ENCODE measurements around the gene ZSCAN12.

The ZSCAN12 gene

GRCh38 chr6:28345201-28345600 lies 54.3 kb downstream of the ZSCAN12 start:
- H3K4me1 ChIP-seq = no peaks in the 10 kb centered on the region
- no peak for TF ChIP-seq CTCF (IDR thresholded peaks at IDR 0.05)
- H3K9me3 ChIP-seq = no peaks in the 10 kb centered on the region
- no peak overlapping the region for H3K27ac ChIP-seq
- H3K36me3 ChIP-seq = no peaks in the 10 kb centered on the region
- DNase-seq = no peak
- H3K4me3 ChIP-seq = no peak overlapping the region
- intact Hi-C loops (cut with DNase I; ENCODE audit: low total_unique reads) = no loop called here
- no peaks in the 10 kb centered on the region for H3K27me3 ChIP-seq

GRCh38 chr6:28343898-28344677 lies 55.5 kb downstream of the ZSCAN12 start:
- DNase-seq = no peak
- H3K27ac ChIP-seq = no peak overlapping the region
- no peaks in the 10 kb centered on the region for H3K27me3 ChIP-seq
- H3K4me1 ChIP-seq = no peaks in the 10 kb centered on the region
- H3K4me3 ChIP-seq = no peak overlapping the region
- H3K36me3 ChIP-seq = no peaks in the 10 kb centered on the region
- intact Hi-C loops (cut with DNase I; ENCODE audit: low total_unique reads) = no loop called here
- no peaks in the 10 kb centered on the region for H3K9me3 ChIP-seq
- no peak for TF ChIP-seq CTCF (IDR thresholded peaks at IDR 0.05)

GRCh38 chr6:28340310-28341095 lies 59.0 kb downstream of the ZSCAN12 start:
- no peaks in the 10 kb centered on the region for H3K9me3 ChIP-seq

GRCh38 chr6:28337121-28337520 lies 62.4 kb downstream of the ZSCAN12 start:
- TF ChIP-seq CTCF (IDR thresholded peaks at IDR 0.05) = no peak
- no peak for DNase-seq
- Histone ChIP-seq H3K36me3 (no peaks in the 10 kb centered on the region), H3K4me1 (peaks cover 0 to 19% (median 12%) of the 10 kb centered on the region in 4 donors), H3K4me3 (peak overlapping the region; percentile 77 to 92), H3K27ac (peak overlapping the region; percentile 98), H3K27me3 (no peaks in the 10 kb centered on the region), H3K9me3 (no peaks in the 10 kb centered on the region)
- intact Hi-C loops (cut with DNase I; ENCODE audit: low total_unique reads) = no loop called here

More at GRCh38 chr6:28340310-28341095, 59.0 kb downstream of the ZSCAN12 start:
- no peak for DNase-seq
- no peak for TF ChIP-seq CTCF (IDR thresholded peaks at IDR 0.05)
- Histone ChIP-seq H3K27ac (no peak overlapping the region), H3K4me1 (peaks cover 0 to 10% (median 7%) of the 10 kb centered on the region in 4 donors), H3K36me3 (no peaks in the 10 kb centered on the region), H3K27me3 (no peaks in the 10 kb centered on the region), H3K4me3 (no peak overlapping the region)
- intact Hi-C loops (cut with DNase I; ENCODE audit: low total_unique reads) = no loop called here

- H3K36me3 ChIP-seq = no peaks in the 10 kb centered on the region
- H3K9me3 ChIP-seq = no peaks in the 10 kb centered on the region
- H3K4me1 ChIP-seq = peaks cover 0 to 19% (median 12%) of the 10 kb centered on the region in 4 donors
- H3K27me3 ChIP-seq = no peaks in the 10 kb centered on the region
- peak overlapping the region; percentile 77 to 92 for H3K4me3 ChIP-seq
- TF ChIP-seq CTCF (IDR thresholded peaks at IDR 0.05) = no peak
- DNase-seq = no peak
- peak overlapping the region; percentile 98 for H3K27ac ChIP-seq
- intact Hi-C loops (cut with DNase I; ENCODE audit: low total_unique reads) = no loop called here
Measured at GRCh38 chr6:28336284-28337120, 63.0 kb downstream of the ZSCAN12 start.
